Chondrocyte (in vitro differentiated cells): ENCODE measurements around the gene CAMKK1. TPM values are rescaled to one million over a fixed set of nuclear protein-coding genes. Genes with fewer than 3 reads are reported as not detected.

Experiments
- DNase-seq: peaks from one replicate; pipeline ENCODE4 v3.0.0; 2021; ENCODE audit warnings: mixed read lengths, low spot score
- H3K27ac Mint-ChIP-seq: one replicate; pipeline ENCODE4 v1.8.0; 2021; ENCODE audit warnings: mild to moderate bottlenecking, moderate library complexity, mixed read lengths; ENCODE audit not compliant: unreplicated experiment
- H3K27me3 Mint-ChIP-seq: 2 replicates; pipeline ENCODE4 v1.8.0; 2021; ENCODE audit warnings: low read depth, mixed read lengths
- H3K36me3 Mint-ChIP-seq: 2 replicates; pipeline ENCODE4 v1.8.0; 2021; ENCODE audit warnings: low read depth, mixed read lengths
- H3K4me1 Mint-ChIP-seq: 2 replicates; pipeline ENCODE4 v1.8.0; 2021; ENCODE audit warnings: low read depth, mild to moderate bottlenecking, mixed read lengths
- H3K4me3 Mint-ChIP-seq: one replicate; pipeline ENCODE4 v1.8.0; 2021; ENCODE audit warnings: mild to moderate bottlenecking, moderate library complexity, mixed read lengths; ENCODE audit not compliant: unreplicated experiment
- H3K9me3 Mint-ChIP-seq: 2 replicates; pipeline ENCODE4 v1.8.0; 2021; ENCODE audit warnings: low read depth, mixed read lengths
- CTCF ChIP-seq: fragments of 200-600 bp; sonication (generic); IDR thresholded peaks from 2 replicates; pipeline ENCODE4 v1.5.0; 2021; ENCODE audit warnings: antibody characterized with exemption, mild to moderate bottlenecking, moderate library complexity
- total RNA-seq: library from RNA; stranded (reverse); gene quantifications from 3 replicates; pipeline ENCODE4 v1.2.1, GENCODE V29; 2021

Gene CAMKK1
- total RNA-seq, 1 donor from 2014 or later, result 5.1 TPM

- Mint-ChIP-seq H3K36me3 (peaks cover 16% of the 10 kb centered on the region), H3K4me1 (peaks cover 18% of the 10 kb centered on the region), H3K27ac (no peak overlapping the region), H3K4me3 (peak overlapping the region; percentile 6), H3K9me3 (no peaks in the 10 kb centered on the region), H3K27me3 (no peaks in the 10 kb centered on the region)
- DNase-seq, result no peak
- TF ChIP-seq CTCF, result peak; percentile 76
Measured at GRCh38 chr17:3843935-3844516, 48.8 kb downstream of the CAMKK1 start.

GRCh38 chr17:3838206-3838605, 54.6 kb downstream of the CAMKK1 start:
- TF ChIP-seq CTCF, result no peak
- no peak overlapping the region for H3K4me3 Mint-ChIP-seq
- H3K4me1 Mint-ChIP-seq, result peaks cover 13% of the 10 kb centered on the region
- no peak overlapping the region for H3K27ac Mint-ChIP-seq
- DNase-seq, result no peak
- peaks cover 20% of the 10 kb centered on the region for H3K36me3 Mint-ChIP-seq
- no peaks in the 10 kb centered on the region for H3K9me3 Mint-ChIP-seq
- no peaks in the 10 kb centered on the region for H3K27me3 Mint-ChIP-seq

- DNase-seq, result no peak
- Mint-ChIP-seq H3K4me3 (no peak overlapping the region), H3K9me3 (no peaks in the 10 kb centered on the region), H3K4me1 (peaks cover 13% of the 10 kb centered on the region), H3K27ac (no peak overlapping the region), H3K36me3 (peaks cover 19% of the 10 kb centered on the region), H3K27me3 (no peaks in the 10 kb centered on the region)
- no peak for TF ChIP-seq CTCF
Measured at GRCh38 chr17:3836551-3836950, 56.3 kb downstream of the CAMKK1 start.

GRCh38 chr17:3835410-3836229, 57.2 kb downstream of the CAMKK1 start:
- Mint-ChIP-seq H3K9me3 (no peaks in the 10 kb centered on the region), H3K4me1 (peaks cover 13% of the 10 kb centered on the region), H3K27me3 (no peaks in the 10 kb centered on the region), H3K4me3 (no peak overlapping the region), H3K36me3 (peaks cover 16% of the 10 kb centered on the region), H3K27ac (no peak overlapping the region)
- TF ChIP-seq CTCF, result no peak
- DNase-seq, result no peak

- TF ChIP-seq CTCF, result no peak
- H3K36me3 Mint-ChIP-seq, result peaks cover 11% of the 10 kb centered on the region
- H3K4me1 Mint-ChIP-seq, result peaks cover 13% of the 10 kb centered on the region
- H3K27ac Mint-ChIP-seq, result no peak overlapping the region
- no peak for DNase-seq
- H3K9me3 Mint-ChIP-seq, result no peaks in the 10 kb centered on the region
- H3K27me3 Mint-ChIP-seq, result no peaks in the 10 kb centered on the region
- H3K4me3 Mint-ChIP-seq, result no peak overlapping the region
Measured at GRCh38 chr17:3834811-3835210, 58.0 kb downstream of the CAMKK1 start.
